Right lobe of liver (tissue), 4 donors: ENCODE results near the gene ZNF319.

Source experiments
- POLR2A ChIP-seq: fragments of 450-650 bp; IDR thresholded peaks from one replicate; pipeline ENCODE4 v1.6.1; 2017; ENCODE audit warnings: antibody characterized with exemption, mild to moderate bottlenecking
- TF ChIP-seq, protein P1 (sequence below), 4 donors: fragments of 200-600 bp in 3 of 4; fragments of 450-650 bp in 1 of 4; IDR thresholded peaks; one replicate each; pipeline versions ENCODE4 v1.5.1 to v1.8.0; 2016 to 2022; ENCODE audit warnings: antibody characterized with exemption in 4 of 4, mild to moderate bottlenecking in 2 of 4
- donor health status: DM: no; HTN: no; CAD: no.
- donor health status: DM: no; HTN: no; CAD: no.
- donor health status: DM: no; HTN: yes; CAD: no.

DNA sequence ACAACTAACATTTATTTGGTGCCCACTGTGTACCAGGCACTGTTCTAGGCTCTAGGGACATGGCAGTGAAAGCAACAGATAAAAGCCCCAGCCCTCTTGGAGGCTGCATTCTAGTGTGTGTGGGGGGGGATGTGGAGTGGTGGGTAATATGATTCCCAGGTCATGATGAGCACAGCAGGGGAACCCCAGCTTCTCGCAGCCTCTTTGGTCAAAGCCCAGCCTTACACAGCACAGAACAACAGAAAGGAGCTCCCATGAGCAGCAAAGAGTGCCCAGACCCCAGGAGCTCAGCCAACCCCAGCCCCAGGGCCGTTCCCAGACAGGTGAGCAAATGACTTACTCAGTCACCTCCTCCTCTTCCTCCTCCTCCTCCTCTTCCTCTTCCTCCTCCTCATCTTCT is 51.5 kb downstream of the ZNF319 start:
- no peak for TF ChIP-seq POLR2A
- TF ChIP-seq, protein P1, sequence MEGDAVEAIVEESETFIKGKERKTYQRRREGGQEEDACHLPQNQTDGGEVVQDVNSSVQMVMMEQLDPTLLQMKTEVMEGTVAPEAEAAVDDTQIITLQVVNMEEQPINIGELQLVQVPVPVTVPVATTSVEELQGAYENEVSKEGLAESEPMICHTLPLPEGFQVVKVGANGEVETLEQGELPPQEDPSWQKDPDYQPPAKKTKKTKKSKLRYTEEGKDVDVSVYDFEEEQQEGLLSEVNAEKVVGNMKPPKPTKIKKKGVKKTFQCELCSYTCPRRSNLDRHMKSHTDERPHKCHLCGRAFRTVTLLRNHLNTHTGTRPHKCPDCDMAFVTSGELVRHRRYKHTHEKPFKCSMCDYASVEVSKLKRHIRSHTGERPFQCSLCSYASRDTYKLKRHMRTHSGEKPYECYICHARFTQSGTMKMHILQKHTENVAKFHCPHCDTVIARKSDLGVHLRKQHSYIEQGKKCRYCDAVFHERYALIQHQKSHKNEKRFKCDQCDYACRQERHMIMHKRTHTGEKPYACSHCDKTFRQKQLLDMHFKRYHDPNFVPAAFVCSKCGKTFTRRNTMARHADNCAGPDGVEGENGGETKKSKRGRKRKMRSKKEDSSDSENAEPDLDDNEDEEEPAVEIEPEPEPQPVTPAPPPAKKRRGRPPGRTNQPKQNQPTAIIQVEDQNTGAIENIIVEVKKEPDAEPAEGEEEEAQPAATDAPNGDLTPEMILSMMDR (IDR thresholded peaks at IDR 0.05): no peak
